A549 (cell line): ENCODE data around the gene GNB1.

Experiments used
- CEBPB ChIP-seq, 2 experiments: fragments of >200 bp in 1 of 2; sonication (Bioruptor Twin) in 1 of 2; formaldehyde crosslinking in 1 of 2; IDR thresholded peaks; 2 replicates each; pipeline ENCODE4 v1.6.1; 2012 to 2016
- CTCF ChIP-seq: fragments of >200 bp; sonication (Bioruptor Twin); formaldehyde crosslinking; IDR thresholded peaks from 3 replicates; pipeline ENCODE4 v1.5.1; 2016
- E2F6 ChIP-seq: IDR thresholded peaks from 2 replicates; pipeline ENCODE4 v1.6.1; 2012; ENCODE audit warnings: low read depth, borderline replicate concordance
- HOXA7 ChIP-seq: fragments of 250-450 bp; sonication (Bioruptor Pico); IDR thresholded peaks from 2 replicates; pipeline ENCODE4 v1.5.0; 2020; ENCODE audit warnings: mild to moderate bottlenecking, moderate library complexity
- MAX ChIP-seq: IDR thresholded peaks from 2 replicates; pipeline ENCODE4 v1.6.1; 2012
- NFE2L2 ChIP-seq: fragments of 150-350 bp; conservative IDR thresholded peaks from 2 replicates; pipeline ENCODE4 v1.6.1; 2014; ENCODE audit warnings: low read length
- POLR2A ChIP-seq: IDR thresholded peaks from 2 replicates; pipeline ENCODE4 v1.6.1; 2012; ENCODE audit warnings: mild to moderate bottlenecking, low read length
- POLR2AphosphoS2 ChIP-seq: conservative IDR thresholded peaks from 2 replicates; pipeline ENCODE4 v1.6.1; 2012; ENCODE audit warnings: low read length, improper control_type of control experiment, inconsistent platforms
- RAD21 ChIP-seq, 2 experiments: fragments of >200 bp in 1 of 2; sonication (Bioruptor Twin) in 1 of 2; formaldehyde crosslinking in 1 of 2; IDR thresholded peaks in 1 of 2; conservative IDR thresholded peaks in 1 of 2; 2 replicates in 1 of 2; 3 replicates in 1 of 2; pipeline ENCODE4 v1.6.1; 2012 to 2018; ENCODE audit warnings: inconsistent platforms in 1 of 2
- RFX5 ChIP-seq: fragments of 450-650 bp; IDR thresholded peaks from 2 replicates; pipeline ENCODE4 v1.7.1; 2014; ENCODE audit warnings: antibody characterized with exemption, mild to moderate bottlenecking, moderate library complexity
- RNF2 ChIP-seq: fragments of 200-600 bp; sonication (generic); IDR thresholded peaks from 2 replicates; pipeline ENCODE4 v1.6.1; 2016; ENCODE audit warnings: low read depth, mild to moderate bottlenecking, antibody characterized with exemption, moderate library complexity, borderline replicate concordance
- SMC3 ChIP-seq: fragments of >200 bp; sonication (Bioruptor Twin); formaldehyde crosslinking; IDR thresholded peaks from 3 replicates; pipeline ENCODE4 v1.6.1; 2018; ENCODE audit warnings: inconsistent platforms
- TP53 ChIP-seq: fragments of 250-450 bp; sonication (Bioruptor Pico); IDR thresholded peaks from 2 replicates; pipeline ENCODE4 v1.5.0; 2021; ENCODE audit warnings: mild to moderate bottlenecking, moderate library complexity
- ZC3H11A ChIP-seq: fragments of 450-650 bp; IDR thresholded peaks from 2 replicates; pipeline ENCODE4 v1.6.1; 2014; ENCODE audit warnings: antibody characterized with exemption, mild to moderate bottlenecking

- TF ChIP-seq MAX: no peak
- TF ChIP-seq CTCF: no peak
- no peak for TF ChIP-seq RFX5
- no peak for TF ChIP-seq RAD21 (conservative IDR thresholded peaks at IDR 0.05 in 1 of 2, IDR thresholded peaks at IDR 0.05 in 1 of 2)
- no peak for TF ChIP-seq RNF2
- TF ChIP-seq HOXA7 (CRISPR knock-in tag): no peak
- TF ChIP-seq POLR2A: no peak
- TF ChIP-seq POLR2AphosphoS2: no peak
- no peak for TF ChIP-seq ZC3H11A
- no peak for TF ChIP-seq TP53 (CRISPR knock-in tag)
- TF ChIP-seq CEBPB (IDR thresholded peaks at IDR 0.05): no peak
- no peak for TF ChIP-seq SMC3
- no peak for TF ChIP-seq NFE2L2
- TF ChIP-seq E2F6: no peak
These were observed 1.7 kb downstream of the GNB1 start for GRCh38 chr1:1889090-1889750.
